Transverse colon (tissue), 4 donors: ENCODE measurements around the gene LAMA4. TPM values are rescaled to one million over a fixed set of nuclear protein-coding genes. Genes with fewer than 3 reads are reported as not detected.

ENCODE experiments used
- DNase-seq: peaks from one replicate; pipeline ENCODE4 v3.0.0-alpha.2; 2019
- H3K27ac ChIP-seq, 4 donors: fragments of 200-600 bp; sonication (generic); 2 replicates each; pipeline ENCODE4 v1.5.1; 2016 to 2018; ENCODE audit warnings: inconsistent platforms in 4 of 4
- H3K27me3 ChIP-seq: fragments of 200-600 bp; sonication (generic); 2 replicates; pipeline ENCODE4 v1.5.1; 2017; ENCODE audit warnings: inconsistent platforms
- H3K36me3 ChIP-seq, 4 donors: fragments of 200-600 bp; sonication (generic); 2 replicates each; pipeline ENCODE4 v1.5.1; 2017 to 2019; ENCODE audit warnings: inconsistent platforms in 4 of 4
- H3K4me1 ChIP-seq, 4 donors: fragments of 200-600 bp; sonication (generic); 2 replicates each; pipeline ENCODE4 v1.5.1; 2017 to 2020; ENCODE audit warnings: inconsistent platforms in 4 of 4
- H3K4me3 ChIP-seq, 4 donors: fragments of 200-600 bp; sonication (generic); 1 replicate in 1 of 4; 2 replicates in 3 of 4; pipeline versions ENCODE4 v1.5.1 to v1.6.1; 2017 to 2019; ENCODE audit warnings: inconsistent platforms in 4 of 4
- H3K9me3 ChIP-seq, 2 donors: fragments of 200-600 bp; sonication (generic); 2 replicates each; pipeline ENCODE4 v1.5.1; 2017 to 2019; ENCODE audit warnings: inconsistent platforms in 2 of 2
- EP300 ChIP-seq: sonication (generic); formaldehyde crosslinking; IDR thresholded peaks from one replicate; pipeline ENCODE4 v1.6.1; 2017; ENCODE audit warnings: antibody characterized with exemption, low read depth
- POLR2A ChIP-seq: fragments of 450-650 bp; IDR thresholded peaks from one replicate; pipeline ENCODE4 v1.6.1; 2016; ENCODE audit warnings: antibody characterized with exemption, mild to moderate bottlenecking, moderate library complexity
- POLR2AphosphoS5 ChIP-seq, 3 donors: sonication (generic); formaldehyde crosslinking; IDR thresholded peaks; one replicate each; pipeline ENCODE4 v1.6.1; 2016; ENCODE audit warnings: antibody characterized with exemption in 3 of 3
- WGBS, 2 donors: methylation state at CpG; one replicate each; pipeline ENCODE4 v1.1.5; 2018; ENCODE audit warnings: low coverage in 1 of 2; 5-methylcytosine and 5-hydroxymethylcytosine counted together
- in situ Hi-C, 4 donors: fragments of 200-750 bp; cut with MboI; loops; one replicate each; pipeline versions ENCODE4 v1.15.0 to v1.15.1; 2017; ENCODE audit warnings: low sequenced_read_pairs in 3 of 4, low pct_ligation_motif_present in 1 of 4, low pct_unique_long_range_greater_than_20kb in 1 of 4
- intact Hi-C: fragments of 100-400 bp; cut with DNase I; formaldehyde crosslinking; loops from one replicate; pipeline ENCODE4 v1.15.1; 2023; ENCODE audit warnings: low total_unique reads
- total RNA-seq, 4 donors: library from RNA; depleted of rRNA; stranded (reverse); fragments of >200 nt; gene quantifications; one replicate each; pipeline ENCODE4 v1.1.0, GENCODE V29; 2016
- TF ChIP-seq, protein P1 (sequence below), 5 experiments: fragments of 200-600 bp in 3 of 5; fragments of 450-650 bp in 2 of 5; sonication (generic) in 3 of 5; IDR thresholded peaks; 1 replicate in 2 of 5; 2 replicates in 3 of 5; pipeline ENCODE4 v1.5.1; 2016 to 2017; ENCODE audit warnings: antibody characterized with exemption in 5 of 5, inconsistent platforms in 3 of 5, mild to moderate bottlenecking in 2 of 5, moderate library complexity in 1 of 5

The LAMA4 gene
- total RNA-seq, 4 donors from 2014 or later = 27.3 to 54.9 (median 40.1) TPM

DNA sequence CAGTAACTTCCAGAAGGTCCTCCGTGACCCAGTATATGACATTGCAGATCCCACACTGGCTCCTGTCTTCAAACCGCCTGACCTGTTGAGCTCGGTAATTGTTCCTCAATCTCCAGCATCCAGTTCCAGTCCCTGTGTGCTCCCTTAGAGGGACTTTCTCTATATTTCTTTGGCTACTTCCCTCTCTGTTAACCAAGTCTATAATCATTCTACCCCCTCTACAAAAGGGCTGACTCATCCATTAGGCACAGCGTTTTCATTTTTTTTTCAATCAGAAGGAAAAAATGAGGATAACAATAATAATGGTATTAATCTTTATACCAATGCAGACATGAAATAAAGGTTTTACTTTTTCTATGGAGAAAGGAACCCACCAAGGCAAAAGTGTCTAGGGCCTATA is 97.7 kb downstream of the LAMA4 start:
- H3K9me3 ChIP-seq = no peaks in the 10 kb centered on the region
- H3K36me3 ChIP-seq = peaks cover 0 to 5% (median 0%) of the 10 kb centered on the region in 4 donors
- DNase-seq = no peak
- no peak for TF ChIP-seq POLR2AphosphoS5 (IDR thresholded peaks at IDR 0.05)
- TF ChIP-seq, protein P1, sequence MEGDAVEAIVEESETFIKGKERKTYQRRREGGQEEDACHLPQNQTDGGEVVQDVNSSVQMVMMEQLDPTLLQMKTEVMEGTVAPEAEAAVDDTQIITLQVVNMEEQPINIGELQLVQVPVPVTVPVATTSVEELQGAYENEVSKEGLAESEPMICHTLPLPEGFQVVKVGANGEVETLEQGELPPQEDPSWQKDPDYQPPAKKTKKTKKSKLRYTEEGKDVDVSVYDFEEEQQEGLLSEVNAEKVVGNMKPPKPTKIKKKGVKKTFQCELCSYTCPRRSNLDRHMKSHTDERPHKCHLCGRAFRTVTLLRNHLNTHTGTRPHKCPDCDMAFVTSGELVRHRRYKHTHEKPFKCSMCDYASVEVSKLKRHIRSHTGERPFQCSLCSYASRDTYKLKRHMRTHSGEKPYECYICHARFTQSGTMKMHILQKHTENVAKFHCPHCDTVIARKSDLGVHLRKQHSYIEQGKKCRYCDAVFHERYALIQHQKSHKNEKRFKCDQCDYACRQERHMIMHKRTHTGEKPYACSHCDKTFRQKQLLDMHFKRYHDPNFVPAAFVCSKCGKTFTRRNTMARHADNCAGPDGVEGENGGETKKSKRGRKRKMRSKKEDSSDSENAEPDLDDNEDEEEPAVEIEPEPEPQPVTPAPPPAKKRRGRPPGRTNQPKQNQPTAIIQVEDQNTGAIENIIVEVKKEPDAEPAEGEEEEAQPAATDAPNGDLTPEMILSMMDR (IDR thresholded peaks at IDR 0.05) = no peak
- TF ChIP-seq EP300 = no peak
- TF ChIP-seq POLR2A = no peak
- WGBS, 2 donors = 83 to 96% methylated on average over 4 of the region's 4 CpGs
- no peak overlapping the region for H3K4me3 ChIP-seq
- H3K4me1 ChIP-seq = peaks cover 0 to 6% (median 2%) of the 10 kb centered on the region in 4 donors
- peak overlapping the region; percentile 27 to 69 (median 54) for H3K27ac ChIP-seq
- in situ Hi-C loops = loop anchor here in 2 of 4 donors (10.0 to 25.0 kb wide), 2 partner anchors 419 to 452 kb away; no protein-coding TSS in a partner anchor
- intact Hi-C loops = no loop called here
- no peaks in the 10 kb centered on the region for H3K27me3 ChIP-seq

DNA sequence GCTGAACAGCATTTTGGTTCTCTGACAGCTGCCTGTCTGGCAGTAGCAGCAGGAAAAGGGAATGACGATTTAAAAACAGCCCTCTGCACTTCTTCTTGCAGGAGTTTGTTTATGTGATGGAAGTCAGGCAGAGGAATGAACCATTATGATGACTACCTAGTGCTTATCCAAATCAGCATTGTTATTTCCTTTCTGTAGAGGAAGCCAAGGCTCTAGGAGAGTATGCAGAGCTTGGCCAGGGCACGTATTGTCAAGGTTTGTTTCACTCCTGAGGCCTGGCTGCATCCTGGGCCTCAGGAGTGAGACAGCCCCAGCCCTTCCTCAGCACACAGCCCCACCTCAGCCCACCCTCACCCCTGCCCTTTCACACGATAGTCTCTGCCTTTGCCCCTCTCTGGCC is 98.5 kb downstream of the LAMA4 start:
- Histone ChIP-seq H3K9me3 (no peaks in the 10 kb centered on the region), H3K4me1 (peaks cover 0 to 7% (median 2%) of the 10 kb centered on the region in 4 donors), H3K4me3 (no peak overlapping the region), H3K27ac (peak overlapping the region; percentile 54 to 69 (median 58)), H3K36me3 (no peaks in the 10 kb centered on the region), H3K27me3 (no peaks in the 10 kb centered on the region)
- WGBS, 2 donors = 63 to 80% methylated on average over 1 to 3 of the region's 3 CpGs
- DNase-seq = no peak
- intact Hi-C loops = no loop called here
- in situ Hi-C loops = loop anchor here in 2 of 4 donors (10.0 to 25.0 kb wide), 2 partner anchors 419 to 451 kb away; no protein-coding TSS in a partner anchor
- no peak for TF ChIP-seq EP300

DNA sequence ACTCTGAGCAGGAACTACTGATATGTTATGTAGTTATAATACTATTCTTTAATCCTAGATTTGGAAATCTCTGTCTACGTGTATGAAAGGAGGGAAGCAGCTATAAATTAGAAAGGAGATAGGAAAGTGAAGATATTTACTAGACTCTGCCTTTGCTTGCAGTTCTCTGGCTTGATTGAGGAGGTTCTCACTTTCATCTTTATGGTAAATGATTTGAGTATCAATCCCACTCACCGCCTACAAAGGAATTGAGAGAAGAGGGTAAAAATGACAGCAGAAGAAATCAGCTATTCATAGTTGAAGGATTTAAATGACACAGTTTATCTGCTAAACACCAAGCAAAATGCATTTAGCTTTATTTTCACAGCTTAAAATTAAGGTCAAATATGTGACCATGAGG is 99.7 kb downstream of the LAMA4 start:
- intact Hi-C loops (no loop called here), in situ Hi-C loops (loop anchor here in 2 of 4 donors (10.0 to 25.0 kb wide), 2 partner anchors 417 to 450 kb away; no protein-coding TSS in a partner anchor)
- H3K4me1 ChIP-seq = peaks cover 0 to 15% (median 2%) of the 10 kb centered on the region in 4 donors
- no peaks in the 10 kb centered on the region for H3K36me3 ChIP-seq
- DNase-seq = no peak
- H3K9me3 ChIP-seq = no peaks in the 10 kb centered on the region
- no peaks in the 10 kb centered on the region for H3K27me3 ChIP-seq
- WGBS, 2 donors = 77 to 89% methylated on average over 2 of the region's 2 CpGs
- TF ChIP-seq POLR2AphosphoS5 (IDR thresholded peaks at IDR 0.05) (no peak), EP300 (no peak), POLR2A (no peak)
- TF ChIP-seq, protein P1 (IDR thresholded peaks at IDR 0.05) = no peak
- peak overlapping the region in 2 of 4 donors; percentile 5 to 69 for H3K27ac ChIP-seq
- no peak overlapping the region for H3K4me3 ChIP-seq

DNA sequence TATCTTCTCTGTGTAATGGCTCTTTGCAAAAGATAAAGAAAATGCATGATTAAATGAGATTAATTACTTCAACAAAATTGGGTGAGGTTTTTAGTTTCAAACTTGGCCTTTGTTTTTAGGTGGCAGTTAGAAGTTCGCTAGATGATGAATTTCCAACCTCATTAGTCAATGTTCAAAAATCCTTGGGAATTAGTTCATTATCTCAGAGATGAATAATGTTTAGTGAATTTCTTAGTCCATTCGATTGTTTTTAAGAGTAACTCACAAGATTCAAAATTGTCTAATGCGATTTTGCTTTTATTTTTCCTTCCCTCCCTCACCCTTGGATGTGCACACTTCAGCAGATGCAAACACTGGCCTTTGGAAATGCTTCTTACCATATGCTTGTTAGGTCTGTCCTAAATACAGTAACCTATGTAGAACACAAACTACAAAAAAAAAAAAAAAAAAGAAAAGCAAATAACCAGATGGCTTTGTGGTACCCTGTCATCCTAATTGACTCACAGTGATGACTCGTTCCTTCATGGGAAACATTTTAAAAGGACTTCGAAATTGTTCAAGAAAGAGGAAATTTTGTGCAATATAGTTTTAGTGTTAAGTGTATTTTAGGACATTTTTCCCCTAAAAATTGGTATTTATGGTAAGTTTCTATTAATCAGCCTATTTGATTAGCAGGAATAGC is 100.3 kb downstream of the LAMA4 start:
- TF ChIP-seq POLR2AphosphoS5 (IDR thresholded peaks at IDR 0.05) (no peak), POLR2A (no peak), EP300 (no peak)
- TF ChIP-seq, protein P1 (IDR thresholded peaks at IDR 0.05) = no peak
- no peak for DNase-seq
- H3K4me1 ChIP-seq = peaks cover 0 to 21% (median 2%) of the 10 kb centered on the region in 4 donors
- H3K36me3 ChIP-seq = no peaks in the 10 kb centered on the region
- WGBS, 2 donors = 66 to 73% methylated on average over 5 of the region's 5 CpGs
- no peak overlapping the region for H3K4me3 ChIP-seq
- intact Hi-C loops = no loop called here
- H3K27me3 ChIP-seq = no peaks in the 10 kb centered on the region
- in situ Hi-C loops = loop anchor here in 2 of 4 donors (10.0 to 25.0 kb wide), 2 partner anchors 417 to 449 kb away; no protein-coding TSS in a partner anchor
- H3K27ac ChIP-seq = peak overlapping the region in 2 of 4 donors; percentile 5 to 69
- H3K9me3 ChIP-seq = no peaks in the 10 kb centered on the region
